ENCODE measurements around the gene ABCF1.
A peak's percentile ranks its signal among the peaks of the same experiment; 100 is the strongest.

GRCh38 chr6:30556066-30556905 lies 15.0 kb upstream of the ABCF1 start, which contains the start of gene GNL1:
- TF ChIP-seq CTCF (IDR thresholded peaks at IDR 0.05) = peak in 3 of 5 experiments; percentile 7 to 37 (median 11)
- TF ChIP-seq POLR2A (IDR thresholded peaks at IDR 0.05) = peak in 1 of 2 donors; percentile 46
- peak; percentile 69 to 85 for TF ChIP-seq EP300 (IDR thresholded peaks at IDR 0.05)

Measured in tibial nerve (tissue), 4 donors.